H1 (cell line): ENCODE data around the gene PIEZO1. TPM values are rescaled to one million over a fixed set of nuclear protein-coding genes. Genes with fewer than 3 reads are reported as not detected.
A peak's percentile ranks its signal among the peaks of the same experiment; 100 is the strongest.

Source experiments
- CTCF ChIA-PET: fragments of 300-600 bp; sonication (Branson Sonifier 250); formaldehyde crosslinking; loops from one replicate; lab custom pipeline; 2021; ENCODE audit not compliant: partially characterized antibody; lab: Charles Lee
- POLR2A ChIA-PET: fragments of 300-600 bp; sonication (Branson Sonifier 250); formaldehyde crosslinking; loops from one replicate; lab custom pipeline; 2021; ENCODE audit warnings: inconsistent platforms; ENCODE audit not compliant: partially characterized antibody; lab: Charles Lee
- DNase-seq, 2 experiments: peaks; one replicate each; pipeline versions ENCODE4 v3.0.0 to v3.0.0-alpha.2; 2010 to 2022; ENCODE audit warnings: low spot score in 2 of 2, low read depth in 1 of 2, mixed read lengths in 1 of 2
- FAIRE-seq: peaks from 2 replicates; lab custom pipeline; 2011; peaks lifted over from hg19 to GRCh38; lab: Jason Lieb, UNC
- H2AFZ ChIP-seq: 2 replicates; pipeline ENCODE4 v1.8.1; 2012; ENCODE audit warnings: low read length, inconsistent platforms
- H2AK5ac ChIP-seq: 2 replicates; pipeline ENCODE4 v1.6.1; 2013; ENCODE audit warnings: low read depth, low read length
- H2BK120ac ChIP-seq: replicated peaks from 2 replicates; pipeline ENCODE3; 2013; ENCODE audit warnings: low read depth, low read length, inconsistent platforms
- H2BK12ac ChIP-seq: 2 replicates; pipeline ENCODE4 v1.6.1; 2013; ENCODE audit warnings: low read depth, low read length
- H2BK15ac ChIP-seq: 2 replicates; pipeline ENCODE4 v1.6.1; 2013; ENCODE audit warnings: low read length
- H2BK20ac ChIP-seq: 2 replicates; pipeline ENCODE4 v1.6.1; 2013; ENCODE audit warnings: low read length
- H2BK5ac ChIP-seq: 2 replicates; pipeline ENCODE4 v1.6.1; 2013; ENCODE audit warnings: low read depth, low read length
- H3K14ac ChIP-seq: 2 replicates; pipeline ENCODE4 v1.6.1; 2013; ENCODE audit warnings: inconsistent platforms; ENCODE audit not compliant: insufficient read length
- H3K18ac ChIP-seq: 2 replicates; pipeline ENCODE4 v1.6.1; 2013; ENCODE audit warnings: low read length; ENCODE audit errors: extremely low read depth
- H3K23ac ChIP-seq: 2 replicates; pipeline ENCODE4 v1.6.1; 2013; ENCODE audit warnings: inconsistent platforms; ENCODE audit not compliant: insufficient read length
- H3K23me2 ChIP-seq: 2 replicates; pipeline ENCODE4 v1.6.1; 2013; ENCODE audit warnings: low read depth, low read length
- H3K27ac ChIP-seq: 2 replicates; pipeline ENCODE4 v1.6.1; 2011; ENCODE audit warnings: low read depth, low read length, inconsistent platforms
- H3K27me3 ChIP-seq, 4 experiments: replicated peaks in 1 of 4; 1 replicate in 1 of 4; 2 replicates in 3 of 4; pipeline versions ENCODE4 v1.6.1 to v1.8.1; 2011 to 2013; ENCODE audit warnings: low read length in 3 of 4, mild to moderate bottlenecking in 3 of 4, inconsistent platforms in 2 of 4, mixed read lengths in 2 of 4, moderate library complexity in 1 of 4; ENCODE audit not compliant: control insufficient read depth in 3 of 4, insufficient read depth in 3 of 4; ENCODE audit errors: extremely low read depth in 1 of 4
- H3K36me3 ChIP-seq, 4 experiments: 2 replicates each; pipeline versions ENCODE4 v1.6.1 to v1.8.1; 2011 to 2013; ENCODE audit warnings: mild to moderate bottlenecking in 4 of 4, low read length in 3 of 4, moderate library complexity in 2 of 4, control low read depth in 1 of 4, inconsistent platforms in 1 of 4; ENCODE audit not compliant: insufficient read depth in 4 of 4, control insufficient read depth in 2 of 4
- H3K4ac ChIP-seq: replicated peaks from 2 replicates; pipeline ENCODE3; 2013; ENCODE audit warnings: low read length, low read depth, mixed read lengths, inconsistent platforms; ENCODE audit not compliant: insufficient read length
- H3K4me1 ChIP-seq, 4 experiments: replicated peaks in 1 of 4; 1 replicate in 1 of 4; 2 replicates in 3 of 4; pipeline versions ENCODE4 v1.6.1 to v1.8.1; 2011 to 2013; ENCODE audit warnings: low read length in 3 of 4, inconsistent platforms in 2 of 4, mixed read lengths in 1 of 4; ENCODE audit not compliant: insufficient read depth in 4 of 4, control insufficient read depth in 3 of 4
- H3K4me2 ChIP-seq, 2 experiments: 2 replicates each; pipeline versions ENCODE4 v1.6.1 to v1.8.1; 2011 to 2013; ENCODE audit warnings: low read depth in 2 of 2, low read length in 2 of 2, control low read depth in 1 of 2, inconsistent platforms in 1 of 2, mild to moderate bottlenecking in 1 of 2; ENCODE audit not compliant: insufficient read depth in 1 of 2
- H3K4me3 ChIP-seq, 4 experiments: fragments of 200-600, 300-600 bp in 1 of 4; sonication (generic), shearing (Covaris generic), sonication (Bioruptor Twin) in 1 of 4; 2 replicates each; pipeline versions ENCODE4 v1.5.1 to v1.8.1; 2011 to 2016; ENCODE audit warnings: low read length in 4 of 4, low read depth in 3 of 4, control low read depth in 2 of 4, inconsistent platforms in 2 of 4, mild to moderate bottlenecking in 2 of 4, mixed read lengths in 1 of 4, moderate library complexity in 1 of 4; ENCODE audit not compliant: insufficient read depth in 2 of 4; ENCODE audit errors: extremely low read depth in 1 of 4
- H3K56ac ChIP-seq: replicated peaks from 2 replicates; pipeline ENCODE3; 2013; ENCODE audit warnings: low read depth, mild to moderate bottlenecking, mixed read lengths, low read length, inconsistent platforms; ENCODE audit not compliant: insufficient read length
- H3K79me1 ChIP-seq: 2 replicates; pipeline ENCODE4 v1.6.1; 2013; ENCODE audit warnings: low read depth, low read length, control low read depth
- H3K79me2 ChIP-seq, 2 experiments: 2 replicates each; pipeline versions ENCODE4 v1.6.1 to v1.8.1; 2012 to 2013; ENCODE audit warnings: low read length in 2 of 2, mild to moderate bottlenecking in 2 of 2, inconsistent platforms in 1 of 2; ENCODE audit not compliant: insufficient read depth in 2 of 2, control insufficient read depth in 1 of 2
- H3K9ac ChIP-seq, 4 experiments: replicated peaks in 1 of 4; 1 replicate in 1 of 4; 2 replicates in 3 of 4; pipeline versions ENCODE4 v1.6.1 to v1.8.1; 2011 to 2013; ENCODE audit warnings: low read depth in 3 of 4, low read length in 3 of 4, control low read depth in 2 of 4, mild to moderate bottlenecking in 2 of 4, moderate library complexity in 2 of 4, inconsistent platforms in 1 of 4; ENCODE audit errors: extremely low read depth in 1 of 4
- H3K9me3 ChIP-seq, 2 experiments: 2 replicates each; pipeline versions ENCODE4 v1.6.1 to v1.8.1; 2012 to 2013; ENCODE audit warnings: mild to moderate bottlenecking in 2 of 2, moderate library complexity in 2 of 2, control low read depth in 1 of 2, inconsistent platforms in 1 of 2, low read depth in 1 of 2, low read length in 1 of 2, mixed read lengths in 1 of 2; ENCODE audit not compliant: insufficient read depth in 2 of 2
- H4K20me1 ChIP-seq, 2 experiments: replicated peaks in 1 of 2; 2 replicates each; pipeline versions ENCODE3 to v1.8.1; 2011 to 2013; ENCODE audit warnings: inconsistent platforms in 2 of 2, low read length in 2 of 2, mild to moderate bottlenecking in 1 of 2; ENCODE audit not compliant: insufficient read depth in 2 of 2, control insufficient read depth in 1 of 2
- H4K5ac ChIP-seq: 2 replicates; pipeline ENCODE4 v1.6.1; 2013; ENCODE audit warnings: low read length, low read depth, mixed read lengths, inconsistent platforms; ENCODE audit not compliant: insufficient read length
- H4K8ac ChIP-seq: 2 replicates; pipeline ENCODE4 v1.8.0; 2013; ENCODE audit warnings: mild to moderate bottlenecking, moderate library complexity, low read length, inconsistent platforms; ENCODE audit not compliant: insufficient read depth; ENCODE audit errors: extremely low read depth
- H4K91ac ChIP-seq: replicated peaks from 2 replicates; pipeline ENCODE3; 2013; ENCODE audit warnings: low read length, mixed read lengths, inconsistent platforms; ENCODE audit not compliant: insufficient read length
- ATF3 ChIP-seq: IDR thresholded peaks from 2 replicates; pipeline ENCODE4 v1.6.1; 2011; ENCODE audit warnings: low read depth, mild to moderate bottlenecking, low read length; ENCODE audit not compliant: insufficient read depth
- CBX5 ChIP-seq: fragments of 300-800, 300-1000 bp; sonication (generic); IDR thresholded peaks from 2 replicates; pipeline ENCODE4 v1.7.1; 2016; ENCODE audit warnings: antibody characterized with exemption, low read length, low read depth
- CTBP2 ChIP-seq: IDR thresholded peaks from 2 replicates; pipeline ENCODE4 v1.7.0; 2011; ENCODE audit warnings: borderline replicate concordance, mild to moderate bottlenecking, moderate library complexity, mixed read lengths, low read length; ENCODE audit not compliant: insufficient read depth, insufficient read length
- GTF2F1 ChIP-seq: IDR thresholded peaks from 2 replicates; pipeline ENCODE4 v1.6.1; 2012; ENCODE audit warnings: low read depth, low read length, improper control_type of control experiment, borderline replicate concordance
- KDM4A ChIP-seq: IDR thresholded peaks from one replicate; pipeline ENCODE4 v1.7.1; 2012; ENCODE audit warnings: low read depth, mild to moderate bottlenecking, moderate library complexity, low read length, inconsistent platforms; ENCODE audit not compliant: severe bottlenecking
- NANOG ChIP-seq: IDR thresholded peaks from 2 replicates; pipeline ENCODE4 v1.6.1; 2011; ENCODE audit warnings: low read length, low read depth, mild to moderate bottlenecking, inconsistent platforms; ENCODE audit not compliant: insufficient read depth, poor library complexity, severe bottlenecking
- SP2 ChIP-seq: IDR thresholded peaks from 2 replicates; pipeline ENCODE4 v1.6.1; 2012; ENCODE audit warnings: mild to moderate bottlenecking, low read length, inconsistent platforms
- SP4 ChIP-seq: IDR thresholded peaks from 2 replicates; pipeline ENCODE4 v1.6.1; 2012; ENCODE audit warnings: low read length, inconsistent platforms
- WGBS, 2 experiments: shearing (Covaris generic) in 1 of 2; methylation state at CpG; one replicate each; pipeline versions ENCODE4 v1.1.6 to v1.1.7; 2013 to 2015; ENCODE audit warnings: low lambda C conversion rate in 2 of 2, mixed read lengths in 2 of 2, inconsistent platforms in 1 of 2, low coverage in 1 of 2, missing lambda C conversion rate in 1 of 2; ENCODE audit not compliant: insufficient replicate concordance in 2 of 2, insufficient coverage in 1 of 2, insufficient read length in 1 of 2; ENCODE audit errors: extremely low coverage in 1 of 2, missing lambda C conversion rate in 1 of 2; 5-methylcytosine and 5-hydroxymethylcytosine counted together
- polyA plus RNA-seq, 7 experiments: library from polyadenylated mRNA; depleted of rRNA in 3 of 7; stranded (reverse) in 5 of 7; unstranded in 2 of 7; fragments of >200 nt in 5 of 7; fragments of 200-250 nt in 2 of 7; gene quantifications; 1 replicate in 5 of 7; 2 replicates in 1 of 7; 4 replicates in 1 of 7; pipeline versions ENCODE4 v1.2.1 to v1.2.3, GENCODE V29; 2011 to 2013; ENCODE audit warnings: missing spikeins in 2 of 7, mixed read lengths in 2 of 7
- total RNA-seq: library from RNA; stranded (reverse); fragmentation: NEBNext Ultra II Directional; extraction: Animal tissue kit (Norgen Biotek cat#: 25700); gene quantifications from 2 replicates; pipeline ENCODE4 v1.2.1, GENCODE V29; 2021

Gene PIEZO1
- total and polyA plus RNA-seq, 2 of the 8 experiments (the other 6 are each of a cell fraction or from before 2014, with no cell fraction given): 42.3 to 67.5 TPM

- ChIA-PET POLR2A (interaction anchor here (1.3 to 3.1 kb wide), 2 partner anchors 70 to 75 kb away, joined by 3 to 14 read pairs; no protein-coding TSS in a partner anchor), CTCF (interaction anchor here (0.8 to 10.0 kb wide), 9 partner anchors 18 to 432 kb away, joined by 3 to 251 read pairs (median 4); partner anchors contain the start of gene PIEZO1)
- Histone ChIP-seq H3K56ac (no peak overlapping the region), H2BK15ac (no peak overlapping the region), H3K79me1 (no peaks in the 10 kb centered on the region), H2AFZ (no peak overlapping the region), H3K27me3 (no peaks in the 10 kb centered on the region), H2BK12ac (no peak overlapping the region), H4K20me1 (peaks cover 0 to 11% of the 10 kb centered on the region in 2 experiments), H2BK5ac (no peak overlapping the region; the same call in 1 of the 2 replicates), H3K4ac (no peak overlapping the region), H2AK5ac (no peak overlapping the region), H3K18ac (no peak overlapping the region), H3K9me3 (no peaks in the 10 kb centered on the region), H3K23ac (no peak overlapping the region), H2BK20ac (0 out of 2 replicates have a peak overlapping the region, but pooled peaks have one; percentile 18), H3K36me3 (peaks cover 0 to 18% (median under 1%) of the 10 kb centered on the region in 4 experiments; a peak in 2 of 8 replicates), H3K23me2 (no peaks in the 10 kb centered on the region), H3K14ac (no peak overlapping the region), H4K8ac (no peak overlapping the region), H3K4me2 (no peak overlapping the region), H4K91ac (no peak overlapping the region), H3K4me1 (peaks cover 0 to 5% (median 0%) of the 10 kb centered on the region in 4 experiments; a peak in 1 of 7 replicates), H3K79me2 (no peaks in the 10 kb centered on the region), H2BK120ac (no peak overlapping the region), H3K4me3 (no peak overlapping the region), H3K27ac (no peak overlapping the region), H4K5ac (no peak overlapping the region), H3K9ac (no peak overlapping the region)
- DNase-seq (no peak), FAIRE-seq (no peak)
- 87% methylated on average over 15 of the region's 16 CpGs; no CpG with 5 or more reads in 1 of the 2 experiments for WGBS, 2 experiments
- TF ChIP-seq NANOG (no peak), CBX5 (no peak), GTF2F1 (no peak), KDM4A (no peak), CTBP2 (no peak), SP2 (no peak), ATF3 (no peak), SP4 (no peak)
Measured at GRCh38 chr16:88735121-88735520, 49.9 kb downstream of the PIEZO1 start.
